HEK293T (cell line): ENCODE results near the gene LRRFIP1.
"Not testable (repeated sequence)": the region's sequence is repeated elsewhere in the genome, so short reads cannot be mapped to it uniquely, and the experiment has no call there.

Experiments
- CTCF ChIA-PET: fragments of 350-600 bp; formaldehyde crosslinking; extraction: SDS; loops from one replicate; lab custom pipeline; 2021; ENCODE audit warnings: antibody characterized with exemption, inconsistent platforms; lab: Yijun Ruan, JAX
- POLR2A ChIA-PET: fragments of 350-600 bp; formaldehyde crosslinking; extraction: SDS; loops from one replicate; lab custom pipeline; 2020; ENCODE audit warnings: antibody characterized with exemption, inconsistent platforms; lab: Yijun Ruan, JAX
- DNase-seq: peaks from one replicate; pipeline ENCODE4 v3.0.0; 2012; ENCODE audit warnings: mixed read lengths; ENCODE audit errors: extremely low spot score
- ARNT ChIP-seq: fragments of 450-650 bp; IDR thresholded peaks from 2 replicates; pipeline ENCODE4 v1.6.1; 2017; ENCODE audit warnings: mild to moderate bottlenecking
- BHLHE40 ChIP-seq: fragments of 450-650 bp; IDR thresholded peaks from 2 replicates; pipeline ENCODE4 v1.6.1; 2016; ENCODE audit warnings: mild to moderate bottlenecking, moderate library complexity, borderline replicate concordance
- CTBP1 ChIP-seq: fragments of 450-650 bp; IDR thresholded peaks from 2 replicates; pipeline ENCODE4 v1.6.1; 2016; ENCODE audit warnings: borderline replicate concordance
- ELF4 ChIP-seq: fragments of 450-650 bp; IDR thresholded peaks from 2 replicates; pipeline ENCODE4 v1.6.1; 2017; ENCODE audit warnings: antibody characterized with exemption
- FOXA1 ChIP-seq: fragments of 450-650 bp; IDR thresholded peaks from 2 replicates; pipeline ENCODE4 v1.6.1; 2016; ENCODE audit warnings: mild to moderate bottlenecking
- FOXK2 ChIP-seq: fragments of 450-650 bp; IDR thresholded peaks from 2 replicates; pipeline ENCODE4 v1.6.1; 2016; ENCODE audit warnings: mild to moderate bottlenecking
- FOXM1 ChIP-seq: fragments of 450-650 bp; IDR thresholded peaks from 2 replicates; pipeline ENCODE4 v1.6.1; 2017; ENCODE audit warnings: mild to moderate bottlenecking, borderline replicate concordance
- HDGF ChIP-seq: fragments of 450-650 bp; IDR thresholded peaks from 2 replicates; pipeline ENCODE4 v1.6.1; 2017; ENCODE audit warnings: antibody characterized with exemption, borderline replicate concordance
- L3MBTL2 ChIP-seq: fragments of 450-650 bp; conservative IDR thresholded peaks from 2 replicates; pipeline ENCODE4 v1.6.1; 2016; ENCODE audit warnings: mild to moderate bottlenecking
- LEF1 ChIP-seq: fragments of 450-650 bp; IDR thresholded peaks from 2 replicates; pipeline ENCODE4 v1.6.1; 2017; ENCODE audit warnings: mild to moderate bottlenecking, borderline replicate concordance
- NFRKB ChIP-seq: fragments of 450-650 bp; IDR thresholded peaks from 2 replicates; pipeline ENCODE4 v1.6.1; 2016; ENCODE audit warnings: mild to moderate bottlenecking, moderate library complexity
- SP1 ChIP-seq: fragments of 450-650 bp; IDR thresholded peaks from 2 replicates; pipeline ENCODE4 v1.6.1; 2017
- SUZ12 ChIP-seq: fragments of 450-650 bp; IDR thresholded peaks from 2 replicates; pipeline ENCODE4 v1.6.1; 2016; ENCODE audit warnings: mild to moderate bottlenecking
- TARDBP ChIP-seq: fragments of 450-650 bp; IDR thresholded peaks from 2 replicates; pipeline ENCODE4 v1.6.1; 2016
- ZNF384 ChIP-seq: fragments of 450-650 bp; IDR thresholded peaks from 2 replicates; pipeline ENCODE4 v1.6.1; 2016
- TF ChIP-seq, protein P1 (sequence below): fragments of 450-650 bp; IDR thresholded peaks from 2 replicates; pipeline ENCODE4 v1.6.1; 2016

The LRRFIP1 gene

GRCh38 chr2:237663517-237664110 is 36.2 kb downstream of the LRRFIP1 start:
- ChIA-PET POLR2A (no interaction called here), CTCF (interaction anchor here (1.5 kb wide), 1 partner anchor 11 kb away, joined by 4 read pairs; no protein-coding TSS in a partner anchor)
- no peak for DNase-seq
- TF ChIP-seq ELF4 (no peak), NFRKB (no peak), FOXA1 (no peak), TARDBP (no peak), HDGF (no peak), LEF1 (no peak), BHLHE40 (no peak), L3MBTL2 (no peak), FOXM1 (no peak), ZNF384 (no peak)

DNA sequence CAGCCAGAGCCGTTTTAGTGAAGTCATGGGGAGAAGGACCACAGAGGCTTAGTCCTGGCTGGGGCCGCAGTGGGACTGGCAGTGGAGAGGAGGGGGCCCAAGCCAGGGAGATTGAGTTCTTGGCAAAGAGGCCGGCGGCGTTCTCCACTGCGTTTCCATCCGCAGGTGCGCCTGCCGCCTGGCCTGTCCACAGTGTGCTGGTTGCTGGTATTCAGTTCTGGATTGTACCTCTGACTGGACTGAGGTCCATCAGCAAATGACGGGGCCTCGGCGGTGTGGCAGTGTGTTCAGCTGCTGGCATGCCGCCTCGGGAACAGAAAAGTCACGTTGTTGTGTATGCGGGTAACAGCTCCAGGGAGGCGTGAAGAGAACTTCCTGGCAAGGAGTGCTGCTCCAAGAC is 36.8 kb downstream of the LRRFIP1 start:
- TF ChIP-seq SUZ12 (no peak), L3MBTL2 (no peak), CTBP1 (no peak), FOXK2 (no peak)
- CTCF ChIA-PET = no interaction called here
- DNase-seq = no peak
- POLR2A ChIA-PET = no interaction called here

GRCh38 chr2:237665713-237666143 is 38.3 kb downstream of the LRRFIP1 start:
- TF ChIP-seq BHLHE40 (no peak), ZNF384 (no peak), FOXA1 (no peak), TARDBP (no peak), CTBP1 (no peak), L3MBTL2 (no peak), FOXM1 (no peak), FOXK2 (no peak), ARNT (no peak)
- ChIA-PET CTCF (no interaction called here), POLR2A (no interaction called here)

GRCh38 chr2:237666606-237667005 is 39.2 kb downstream of the LRRFIP1 start:
- POLR2A ChIA-PET = no interaction called here
- CTCF ChIA-PET = no interaction called here
- TF ChIP-seq ZNF384 (no peak), L3MBTL2 (no peak), HDGF (no peak), SP1 (no peak), FOXA1 (no peak), CTBP1 (no peak)
- TF ChIP-seq, protein P1, sequence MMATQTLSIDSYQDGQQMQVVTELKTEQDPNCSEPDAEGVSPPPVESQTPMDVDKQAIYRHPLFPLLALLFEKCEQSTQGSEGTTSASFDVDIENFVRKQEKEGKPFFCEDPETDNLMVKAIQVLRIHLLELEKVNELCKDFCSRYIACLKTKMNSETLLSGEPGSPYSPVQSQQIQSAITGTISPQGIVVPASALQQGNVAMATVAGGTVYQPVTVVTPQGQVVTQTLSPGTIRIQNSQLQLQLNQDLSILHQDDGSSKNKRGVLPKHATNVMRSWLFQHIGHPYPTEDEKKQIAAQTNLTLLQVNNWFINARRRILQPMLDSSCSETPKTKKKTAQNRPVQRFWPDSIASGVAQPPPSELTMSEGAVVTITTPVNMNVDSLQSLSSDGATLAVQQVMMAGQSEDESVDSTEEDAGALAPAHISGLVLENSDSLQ = no peak

More at GRCh38 chr2:237665713-237666143, 38.3 kb downstream of the LRRFIP1 start:
- DNase-seq = no peak

GRCh38 chr2:237667050-237667576 is 39.7 kb downstream of the LRRFIP1 start:
- DNase-seq, CTCF ChIA-PET, POLR2A ChIA-PET: not testable (repeated sequence)

More at GRCh38 chr2:237666606-237667005, 39.2 kb downstream of the LRRFIP1 start:
- no peak for DNase-seq

DNA sequence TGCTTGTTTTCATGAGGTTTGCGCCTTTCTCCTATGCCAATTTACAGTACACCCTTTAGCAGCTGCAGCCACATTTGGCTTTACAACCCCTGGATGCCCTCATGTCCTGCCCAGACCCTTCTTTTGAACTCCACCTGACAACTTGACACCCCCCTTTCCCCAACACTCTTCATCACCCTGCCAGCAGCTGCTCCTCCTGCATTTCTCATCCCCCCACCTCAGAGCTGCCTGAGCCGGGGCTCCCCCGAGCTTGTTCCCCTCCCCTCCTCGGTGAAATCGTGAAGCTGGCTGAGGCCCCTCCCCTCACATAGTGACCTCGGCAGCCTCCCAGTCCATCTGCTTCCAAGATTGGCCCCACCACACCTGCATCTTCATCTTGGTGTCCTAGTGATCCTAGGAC is 40.5 kb downstream of the LRRFIP1 start:
- ChIA-PET POLR2A (no interaction called here), CTCF (no interaction called here)
- DNase-seq = no peak
- no peak for TF ChIP-seq L3MBTL2
- TF ChIP-seq, protein P1 = no peak
- TF ChIP-seq TARDBP = no peak
- no peak for TF ChIP-seq FOXM1
- no peak for TF ChIP-seq ZNF384
- TF ChIP-seq FOXK2 = no peak
- TF ChIP-seq BHLHE40 = no peak
- no peak for TF ChIP-seq FOXA1

DNA sequence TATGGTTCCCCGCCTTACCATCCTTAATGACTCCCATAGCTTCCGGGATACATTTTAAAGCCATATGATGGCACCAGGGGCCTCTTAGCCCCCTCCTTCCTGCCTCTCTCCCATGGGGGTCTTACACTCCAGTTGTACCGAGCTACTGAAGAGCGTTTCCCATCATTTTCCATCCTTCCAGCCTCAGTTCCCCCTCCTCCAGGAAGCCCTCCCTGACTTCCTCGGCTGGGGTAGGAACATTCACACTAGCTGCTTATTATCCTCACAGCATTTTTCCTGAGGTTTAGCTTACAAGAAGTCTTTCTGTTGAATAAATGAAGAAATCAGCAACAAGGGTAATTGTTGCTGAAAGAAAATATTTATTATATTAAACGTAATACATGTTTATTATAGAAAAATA is 41.1 kb downstream of the LRRFIP1 start:
- POLR2A ChIA-PET = interaction anchor here (1.5 kb wide), 1 partner anchor 76 kb away, joined by 4 read pairs; no protein-coding TSS in a partner anchor
- CTCF ChIA-PET = no interaction called here
- no peak for DNase-seq
- TF ChIP-seq CTBP1 = no peak
- TF ChIP-seq, protein P1 = no peak
- TF ChIP-seq FOXM1 = no peak
- no peak for TF ChIP-seq ARNT
- TF ChIP-seq LEF1 = no peak
- no peak for TF ChIP-seq BHLHE40
- TF ChIP-seq L3MBTL2 = no peak
- no peak for TF ChIP-seq TARDBP
- no peak for TF ChIP-seq FOXA1
- TF ChIP-seq HDGF = no peak
- no peak for TF ChIP-seq ELF4
- TF ChIP-seq FOXK2 = no peak
- TF ChIP-seq SP1 = no peak
